ENCODE results near the gene RNF123.

Gene RNF123

DNA sequence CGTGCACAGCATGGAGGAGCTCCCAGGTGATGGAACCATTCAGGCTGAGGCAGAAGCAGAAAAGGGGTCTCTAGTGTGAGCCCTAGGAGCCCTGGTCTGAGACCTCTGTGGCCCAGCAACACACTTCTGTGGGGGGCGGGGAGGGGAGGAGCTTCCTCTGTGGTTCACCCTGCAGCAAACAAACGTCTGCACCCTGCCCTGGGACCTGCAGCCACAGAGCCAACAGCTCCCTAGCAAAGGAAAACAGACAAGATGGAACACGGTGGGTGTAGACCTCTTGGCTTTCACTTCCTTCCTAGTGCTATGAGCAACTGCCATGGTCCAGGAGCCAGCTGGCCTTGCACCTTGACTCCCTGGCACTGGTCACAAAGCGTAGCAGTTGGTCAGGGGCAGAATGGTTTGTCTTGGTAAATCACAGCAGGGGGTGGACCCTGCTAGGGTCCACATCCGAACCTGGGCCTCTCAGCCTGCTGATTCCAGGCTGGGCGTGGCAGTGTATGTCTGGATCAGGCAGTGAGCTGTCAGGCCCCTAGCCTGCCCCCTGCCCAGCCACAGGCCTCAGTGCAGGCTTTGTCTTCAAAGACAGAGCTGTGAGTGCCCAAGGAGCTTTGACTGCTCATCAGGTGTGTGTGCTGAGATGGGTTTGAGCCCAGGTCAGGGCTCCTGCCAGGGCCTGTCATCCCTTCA, 23.4 kb downstream of the RNF123 start:
- TF ChIP-seq, protein P1, sequence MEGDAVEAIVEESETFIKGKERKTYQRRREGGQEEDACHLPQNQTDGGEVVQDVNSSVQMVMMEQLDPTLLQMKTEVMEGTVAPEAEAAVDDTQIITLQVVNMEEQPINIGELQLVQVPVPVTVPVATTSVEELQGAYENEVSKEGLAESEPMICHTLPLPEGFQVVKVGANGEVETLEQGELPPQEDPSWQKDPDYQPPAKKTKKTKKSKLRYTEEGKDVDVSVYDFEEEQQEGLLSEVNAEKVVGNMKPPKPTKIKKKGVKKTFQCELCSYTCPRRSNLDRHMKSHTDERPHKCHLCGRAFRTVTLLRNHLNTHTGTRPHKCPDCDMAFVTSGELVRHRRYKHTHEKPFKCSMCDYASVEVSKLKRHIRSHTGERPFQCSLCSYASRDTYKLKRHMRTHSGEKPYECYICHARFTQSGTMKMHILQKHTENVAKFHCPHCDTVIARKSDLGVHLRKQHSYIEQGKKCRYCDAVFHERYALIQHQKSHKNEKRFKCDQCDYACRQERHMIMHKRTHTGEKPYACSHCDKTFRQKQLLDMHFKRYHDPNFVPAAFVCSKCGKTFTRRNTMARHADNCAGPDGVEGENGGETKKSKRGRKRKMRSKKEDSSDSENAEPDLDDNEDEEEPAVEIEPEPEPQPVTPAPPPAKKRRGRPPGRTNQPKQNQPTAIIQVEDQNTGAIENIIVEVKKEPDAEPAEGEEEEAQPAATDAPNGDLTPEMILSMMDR (IDR thresholded peaks at IDR 0.05; ENCODE audit: low read depth, low read length), result no peak
- in situ Hi-C loops (cut with HindIII; ENCODE audit: low sequenced_read_pairs), result no loop called here
- no peak overlapping the region for H3K4me3 ChIP-seq (ENCODE audit: low read depth, low read length)
- DNase-seq (ENCODE audit: low read depth, low spot score), result no peak

DNA sequence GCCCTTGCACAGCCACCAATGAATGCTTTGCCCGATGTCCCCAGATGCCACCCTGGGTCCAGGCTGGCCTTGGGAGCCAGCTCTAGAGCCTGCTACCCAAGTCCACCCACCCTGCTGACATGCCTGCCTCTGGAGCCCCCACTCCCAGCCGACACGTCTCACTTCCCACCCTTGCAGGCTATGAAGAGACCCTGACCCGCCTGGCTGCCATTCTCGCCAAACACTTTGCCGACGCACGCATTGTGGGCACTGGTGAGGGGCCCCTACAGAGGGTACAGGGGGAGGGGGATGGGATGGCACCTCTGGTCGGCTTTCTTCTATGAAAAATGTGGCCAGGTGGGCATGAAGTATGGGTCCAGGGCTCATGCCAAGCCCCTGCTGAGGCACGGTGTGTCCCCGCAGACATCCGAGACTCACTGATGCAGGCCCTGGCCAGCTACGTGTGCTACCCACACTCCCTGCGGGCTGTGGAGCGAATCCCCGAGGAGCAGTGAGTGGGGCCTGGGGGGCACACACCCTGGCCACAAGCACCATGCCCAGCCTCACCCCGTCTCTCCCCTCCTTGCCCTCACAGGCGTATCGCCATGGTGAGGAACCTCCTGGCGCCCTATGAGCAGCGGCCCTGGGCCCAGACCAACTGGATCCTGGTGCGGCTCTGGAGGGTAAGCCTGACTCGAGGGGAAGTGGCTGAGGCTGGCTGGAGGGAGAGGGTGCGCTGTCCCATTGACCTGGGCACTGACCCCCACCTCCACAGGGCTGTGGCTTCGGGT, 24.2 kb downstream of the RNF123 start:
- no peak for DNase-seq (ENCODE audit: low read depth, low spot score)
- TF ChIP-seq, protein P1 (IDR thresholded peaks at IDR 0.05; ENCODE audit: low read depth, low read length), result no peak
- no peak overlapping the region for H3K4me3 ChIP-seq (ENCODE audit: low read depth, low read length)
- in situ Hi-C loops (cut with HindIII; ENCODE audit: low sequenced_read_pairs), result no loop called here

DNA sequence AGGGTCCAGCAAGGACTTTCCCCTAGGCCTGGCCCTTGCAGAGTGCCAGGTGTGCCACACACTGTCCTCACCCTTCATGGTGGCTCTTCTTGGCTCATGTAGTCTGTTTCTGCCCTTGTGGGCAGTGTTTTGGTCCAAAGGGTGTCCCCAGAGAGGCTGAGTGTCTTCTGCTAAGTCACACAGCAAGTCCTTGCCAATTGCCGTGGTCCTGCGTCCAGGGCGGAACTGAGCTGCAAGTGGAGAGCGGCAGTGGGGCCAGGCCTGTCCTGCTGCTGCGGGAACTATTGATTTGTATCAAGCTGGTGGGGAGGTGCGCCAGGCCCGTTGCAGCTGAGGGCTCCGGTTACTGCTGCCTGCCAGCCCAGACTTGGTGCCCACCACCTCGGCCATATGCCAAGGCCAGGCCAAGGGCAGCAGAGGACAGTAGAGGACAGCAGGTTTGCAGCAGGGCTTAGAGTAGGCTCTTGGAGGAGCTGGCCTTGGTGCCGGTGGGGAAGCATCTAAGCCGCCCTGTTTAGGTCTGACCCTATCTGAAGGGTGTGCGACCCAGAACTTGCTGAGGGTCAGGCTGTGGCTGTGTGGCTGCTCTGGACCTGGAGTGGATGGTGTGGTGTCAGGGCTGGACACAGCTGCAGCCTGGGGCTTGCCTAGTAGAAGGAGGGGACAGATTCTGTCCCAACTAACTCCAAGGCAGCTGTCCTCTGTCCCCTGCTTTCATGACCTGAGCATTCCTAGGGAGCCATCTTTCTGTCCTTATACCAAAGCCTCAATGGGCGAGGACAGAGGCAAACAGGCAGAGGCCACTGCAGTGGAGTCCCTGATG, 25.6 kb downstream of the RNF123 start:
- in situ Hi-C loops (cut with HindIII; ENCODE audit: low sequenced_read_pairs), result no loop called here
- H3K4me3 ChIP-seq (ENCODE audit: low read depth, low read length), result no peak overlapping the region
- TF ChIP-seq, protein P1 (IDR thresholded peaks at IDR 0.05; ENCODE audit: low read depth, low read length), result no peak
- no peak for DNase-seq (ENCODE audit: low read depth, low spot score)

DNA sequence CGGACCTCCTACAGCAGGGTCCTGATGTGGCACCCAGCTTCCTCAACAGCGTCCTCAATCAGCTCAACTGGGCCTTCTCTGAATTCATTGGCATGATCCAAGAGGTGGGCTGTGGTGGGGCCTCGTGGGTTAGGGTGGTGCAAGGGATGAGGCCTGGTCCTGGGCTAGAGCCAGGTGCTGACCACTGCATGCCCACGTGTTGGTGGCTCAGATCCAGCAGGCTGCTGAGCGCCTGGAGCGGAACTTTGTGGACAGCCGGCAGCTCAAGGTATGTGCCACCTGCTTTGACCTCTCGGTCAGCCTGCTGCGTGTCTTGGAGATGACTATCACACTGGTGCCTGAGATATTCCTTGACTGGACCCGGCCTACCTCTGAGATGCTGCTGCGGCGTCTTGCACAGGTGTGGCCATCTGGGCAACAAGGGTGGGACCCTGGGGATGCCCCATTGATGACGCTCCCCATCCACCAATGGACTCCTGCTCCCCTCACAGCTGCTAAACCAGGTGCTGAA, 26.3 kb downstream of the RNF123 start:
- DNase-seq (ENCODE audit: low read depth, low spot score), result no peak
- no peak overlapping the region for H3K4me3 ChIP-seq (ENCODE audit: low read depth, low read length)
- in situ Hi-C loops (cut with HindIII; ENCODE audit: low sequenced_read_pairs), result no loop called here
- TF ChIP-seq, protein P1 (IDR thresholded peaks at IDR 0.05; ENCODE audit: low read depth, low read length), result no peak

DNA sequence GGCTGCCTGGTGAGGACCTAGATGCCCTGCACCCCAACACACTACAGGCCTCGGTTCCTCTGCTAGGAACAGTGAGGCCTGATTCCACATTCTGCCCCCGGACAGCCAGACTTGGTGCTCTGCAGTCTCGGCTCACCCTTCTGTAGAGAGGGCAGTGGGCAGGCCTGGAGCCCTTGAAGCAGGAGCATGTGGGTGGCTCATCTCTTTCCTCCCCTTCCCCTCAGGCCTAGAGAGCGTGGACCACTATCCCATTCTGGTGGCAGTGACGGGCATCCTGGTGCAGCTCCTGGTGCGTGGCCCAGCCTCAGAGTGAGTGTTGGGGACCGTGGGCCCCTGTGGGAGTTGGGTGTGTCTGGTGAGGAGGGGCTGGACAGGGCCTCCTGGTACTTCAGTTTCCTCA, 26.8 kb downstream of the RNF123 start:
- TF ChIP-seq, protein P1 (IDR thresholded peaks at IDR 0.05; ENCODE audit: low read depth, low read length), result no peak
- in situ Hi-C loops (cut with HindIII; ENCODE audit: low sequenced_read_pairs), result no loop called here
- H3K4me3 ChIP-seq (ENCODE audit: low read depth, low read length), result no peak overlapping the region
- no peak for DNase-seq (ENCODE audit: low read depth, low spot score)

DNA sequence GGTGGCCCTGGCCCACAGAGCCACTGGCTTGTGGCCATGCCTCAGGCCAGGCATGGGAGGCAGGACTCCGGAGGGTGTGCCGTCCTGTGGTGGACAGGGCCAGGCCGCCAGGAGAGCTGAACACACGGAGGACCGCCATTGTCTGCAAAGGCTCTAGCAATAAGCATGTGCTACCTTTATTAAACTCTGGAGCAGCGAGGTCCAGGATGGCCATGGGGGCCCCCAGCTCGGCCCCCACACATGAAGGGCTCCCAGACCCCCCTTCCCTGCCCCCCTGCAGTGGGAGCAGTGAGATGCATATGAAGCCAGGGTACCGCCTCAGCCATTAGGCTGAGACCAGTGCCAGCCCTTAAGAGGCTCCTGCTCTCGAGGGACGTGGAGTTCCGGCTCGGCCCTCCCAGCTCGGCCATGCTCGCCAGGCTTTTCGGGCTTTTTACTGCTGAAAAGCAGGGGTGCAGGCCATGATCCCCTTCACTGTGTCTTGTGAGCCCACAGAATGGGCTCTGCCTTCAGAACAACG, 27.4 kb downstream of the RNF123 start:
- no peak for DNase-seq (ENCODE audit: low read depth, low spot score)
- in situ Hi-C loops (cut with HindIII; ENCODE audit: low sequenced_read_pairs), result no loop called here
- TF ChIP-seq, protein P1 (IDR thresholded peaks at IDR 0.05; ENCODE audit: low read depth, low read length), result no peak
- H3K4me3 ChIP-seq (ENCODE audit: low read depth, low read length), result no peak overlapping the region
